Measurements from ENCODE around the gene MRPL1.

GRCh38 chr4:77843628-77844027, 19.0 kb upstream of the MRPL1 start:
- TF ChIP-seq CTCF (IDR thresholded peaks at IDR 0.05): no peak
- no peak for TF ChIP-seq EZH2phosphoT487 (IDR thresholded peaks at IDR 0.05)
- no peak for TF ChIP-seq EZH2 (IDR thresholded peaks at IDR 0.05)

Measured in neural progenitor cell (in vitro differentiated cells).